OCI-LY3 (cell line): ENCODE results near the gene IGFL3.
"Not testable (repeated sequence)": the region's sequence is repeated elsewhere in the genome, so short reads cannot be mapped to it uniquely, and the experiment has no call there.

ENCODE experiments used
- H2AFZ ChIP-seq: fragments of 200-600, 300-600 bp; shearing (Covaris generic); 2 replicates; pipeline ENCODE4 v1.6.0; 2014; ENCODE audit warnings: antibody characterized with exemption, low read depth, low read length
- H3K27ac ChIP-seq: fragments of 200-600, 300-600 bp; sonication (generic); 2 replicates; pipeline ENCODE4 v1.5.1; 2014; ENCODE audit warnings: mild to moderate bottlenecking, low read length, moderate library complexity, mixed read lengths
- H3K27me3 ChIP-seq: fragments of 200-600, 300-600 bp; sonication (generic); 2 replicates; pipeline ENCODE4 v1.6.1; 2014; ENCODE audit warnings: low read depth, low read length, mixed read lengths
- H3K36me3 ChIP-seq: fragments of 200-600, 300-600 bp; sonication (generic); replicated peaks from 2 replicates; pipeline ENCODE3; 2014; ENCODE audit warnings: low read depth, low read length, mixed read lengths
- H3K4me1 ChIP-seq: fragments of 300-600, 200-600 bp; sonication (generic); 2 replicates; pipeline ENCODE4 v1.6.1; 2014; ENCODE audit warnings: low read length, mixed read lengths
- H3K4me2 ChIP-seq: fragments of 200-600, 300-600 bp; sonication (generic); 2 replicates; pipeline ENCODE4 v1.6.1; 2014; ENCODE audit warnings: low read length, mixed read lengths
- H3K4me3 ChIP-seq: fragments of 300-600, 200-600 bp; sonication (generic); 2 replicates; pipeline ENCODE4 v1.5.1; 2014; ENCODE audit warnings: antibody characterized with exemption, mild to moderate bottlenecking, low read length, moderate library complexity
- H3K79me2 ChIP-seq: fragments of 300-600, 200-600 bp; shearing (Covaris generic); 2 replicates; pipeline ENCODE4 v1.6.1; 2014; ENCODE audit warnings: mild to moderate bottlenecking, low read length, mixed read lengths
- H3K9ac ChIP-seq: fragments of 300-600, 200-600 bp; shearing (Covaris generic); 2 replicates; pipeline ENCODE4 v1.6.0; 2014; ENCODE audit warnings: mild to moderate bottlenecking, low read length, moderate library complexity
- H3K9me3 ChIP-seq: fragments of 200-600, 300-600 bp; shearing (Covaris generic); 2 replicates; pipeline ENCODE4 v1.6.1; 2014; ENCODE audit warnings: low read length, mixed read lengths; ENCODE audit not compliant: insufficient read depth
- H4K20me1 ChIP-seq: fragments of 200-600, 300-600 bp; sonication (generic); 2 replicates; pipeline ENCODE4 v1.6.1; 2016; ENCODE audit warnings: low read length, mixed read lengths; ENCODE audit not compliant: insufficient read depth
- EZH2phosphoT487 ChIP-seq: fragments of 200-600 bp; shearing (Covaris generic); IDR thresholded peaks from 2 replicates; pipeline ENCODE4 v1.6.1; 2018; ENCODE audit warnings: antibody characterized with exemption, mixed run types, low read depth
- TF ChIP-seq, protein P1 (sequence below): fragments of 200-600, 300-600 bp; sonication (generic); IDR thresholded peaks from 2 replicates; pipeline ENCODE4 v1.5.1; 2014; ENCODE audit warnings: antibody characterized with exemption, low read length, low read depth

IGFL3 gene

DNA sequence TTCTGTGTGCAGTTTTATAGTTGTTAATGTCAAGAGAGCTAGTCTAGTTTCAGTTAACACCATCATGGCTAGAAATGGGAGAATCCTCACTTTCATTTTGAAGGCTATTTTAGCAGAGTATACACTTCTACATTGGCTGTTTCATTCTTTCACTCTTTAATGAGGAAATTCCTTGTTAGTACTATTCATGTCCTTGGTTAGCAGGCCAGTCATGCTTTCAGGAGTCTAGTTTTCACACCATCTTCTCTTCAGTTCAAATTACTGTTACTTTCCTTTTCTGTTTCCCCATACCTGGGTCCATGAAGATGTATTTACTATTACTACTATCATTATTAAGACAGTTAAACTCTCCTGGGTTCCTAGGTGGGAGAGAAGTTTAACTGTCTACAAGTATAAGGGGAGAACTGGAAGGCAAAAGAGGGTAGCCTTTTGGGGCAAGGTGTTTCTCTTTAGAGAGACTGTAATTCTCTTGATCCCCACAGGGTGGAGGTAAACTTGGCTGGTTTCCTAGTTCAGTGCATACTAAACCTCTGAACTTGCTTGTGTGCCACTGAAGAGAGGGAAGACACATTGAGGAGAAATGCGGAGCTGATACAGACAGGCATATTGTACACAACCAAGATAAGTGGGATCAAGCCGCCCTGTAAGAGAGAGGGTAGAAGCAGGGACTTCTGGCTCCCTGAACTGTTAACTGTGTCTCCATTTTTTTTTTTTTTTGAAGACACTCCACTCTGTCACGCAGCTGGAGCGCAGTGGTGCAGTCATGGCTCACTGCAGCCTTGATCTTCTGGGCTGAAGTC, 42.4 kb downstream of the IGFL3 start:
- Histone ChIP-seq H3K4me2 (no peak overlapping the region), H3K27me3 (peaks cover 26% of the 10 kb centered on the region), H3K79me2 (no peaks in the 10 kb centered on the region), H4K20me1 (no peaks in the 10 kb centered on the region), H3K4me1 (no peaks in the 10 kb centered on the region), H3K36me3 (no peaks in the 10 kb centered on the region), H3K4me3 (no peak overlapping the region), H3K27ac (no peak overlapping the region), H2AFZ (no peak overlapping the region), H3K9me3 (peaks cover 23% of the 10 kb centered on the region; the same call in 1 of the 2 replicates), H3K9ac (no peak overlapping the region)
- TF ChIP-seq, protein P1, sequence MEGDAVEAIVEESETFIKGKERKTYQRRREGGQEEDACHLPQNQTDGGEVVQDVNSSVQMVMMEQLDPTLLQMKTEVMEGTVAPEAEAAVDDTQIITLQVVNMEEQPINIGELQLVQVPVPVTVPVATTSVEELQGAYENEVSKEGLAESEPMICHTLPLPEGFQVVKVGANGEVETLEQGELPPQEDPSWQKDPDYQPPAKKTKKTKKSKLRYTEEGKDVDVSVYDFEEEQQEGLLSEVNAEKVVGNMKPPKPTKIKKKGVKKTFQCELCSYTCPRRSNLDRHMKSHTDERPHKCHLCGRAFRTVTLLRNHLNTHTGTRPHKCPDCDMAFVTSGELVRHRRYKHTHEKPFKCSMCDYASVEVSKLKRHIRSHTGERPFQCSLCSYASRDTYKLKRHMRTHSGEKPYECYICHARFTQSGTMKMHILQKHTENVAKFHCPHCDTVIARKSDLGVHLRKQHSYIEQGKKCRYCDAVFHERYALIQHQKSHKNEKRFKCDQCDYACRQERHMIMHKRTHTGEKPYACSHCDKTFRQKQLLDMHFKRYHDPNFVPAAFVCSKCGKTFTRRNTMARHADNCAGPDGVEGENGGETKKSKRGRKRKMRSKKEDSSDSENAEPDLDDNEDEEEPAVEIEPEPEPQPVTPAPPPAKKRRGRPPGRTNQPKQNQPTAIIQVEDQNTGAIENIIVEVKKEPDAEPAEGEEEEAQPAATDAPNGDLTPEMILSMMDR: peak; percentile 84
- TF ChIP-seq EZH2phosphoT487: no peak

DNA sequence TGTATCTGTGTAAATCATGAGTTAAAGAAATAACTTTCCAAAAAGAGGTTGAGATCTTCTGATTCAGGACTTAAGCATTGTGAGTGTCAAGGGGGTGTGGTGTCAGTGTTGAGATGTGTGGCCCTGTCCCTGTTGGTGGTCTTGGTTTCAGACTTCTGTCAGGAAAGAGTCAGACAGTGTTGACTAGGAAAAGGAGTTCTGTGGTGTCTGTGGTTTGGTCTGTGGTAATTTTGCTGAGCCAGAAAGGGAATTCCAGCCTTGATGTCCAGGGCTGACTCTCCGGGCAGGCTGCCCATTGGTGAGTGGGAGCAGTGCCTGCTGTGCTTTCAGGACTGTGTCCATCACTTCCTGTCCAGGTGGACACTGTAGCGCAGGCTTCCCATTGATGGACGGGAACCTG, 43.9 kb downstream of the IGFL3 start:
- Histone ChIP-seq H3K9me3 (0 out of 2 replicates have a peak, but pooled peaks cover 8% of the 10 kb centered on the region), H3K27me3 (peaks cover 33% of the 10 kb centered on the region), H3K27ac (no peak overlapping the region), H3K9ac (no peak overlapping the region), H3K4me1 (no peaks in the 10 kb centered on the region), H3K4me2 (no peak overlapping the region), H3K4me3 (no peak overlapping the region), H3K79me2 (no peaks in the 10 kb centered on the region), H4K20me1 (no peaks in the 10 kb centered on the region), H2AFZ (no peak overlapping the region), H3K36me3 (no peaks in the 10 kb centered on the region)
- TF ChIP-seq, protein P1: no peak
- no peak for TF ChIP-seq EZH2phosphoT487

DNA sequence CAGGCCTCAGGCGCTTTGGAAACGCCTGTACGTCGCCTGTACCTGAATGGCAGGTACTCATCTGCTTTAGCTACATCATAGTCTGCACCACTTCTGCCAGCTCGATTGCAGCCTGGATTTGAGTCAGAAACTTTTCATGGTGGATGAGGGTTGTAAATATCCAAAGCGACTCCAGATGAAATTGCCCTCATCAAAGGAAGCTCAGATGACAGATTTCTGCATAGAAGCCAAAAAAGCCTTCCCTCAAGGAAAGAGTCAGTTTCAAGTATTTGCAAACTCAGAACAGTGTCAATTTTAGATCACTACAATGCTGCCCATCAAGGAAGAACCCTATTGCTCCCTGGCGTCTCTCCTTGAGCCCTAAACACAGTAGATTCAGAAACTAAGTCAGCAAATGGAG, 44.9 kb downstream of the IGFL3 start:
- Histone ChIP-seq H4K20me1 (no peaks in the 10 kb centered on the region), H3K4me1 (no peaks in the 10 kb centered on the region), H3K79me2 (no peaks in the 10 kb centered on the region), H3K36me3 (no peaks in the 10 kb centered on the region), H3K27me3 (peaks cover 39% of the 10 kb centered on the region), H3K4me3 (no peak overlapping the region), H2AFZ (no peak overlapping the region), H3K27ac (no peak overlapping the region), H3K9me3 (no peaks in the 10 kb centered on the region), H3K4me2 (no peak overlapping the region), H3K9ac (no peak overlapping the region)
- TF ChIP-seq EZH2phosphoT487: no peak
- TF ChIP-seq, protein P1: no peak

GRCh38 chr19:46078573-46079332, 45.7 kb downstream of the IGFL3 start:
- H3K36me3 ChIP-seq, H3K9ac ChIP-seq, H4K20me1 ChIP-seq, H3K4me1 ChIP-seq, H3K4me2 ChIP-seq, H3K4me3 ChIP-seq, H3K27ac ChIP-seq, H3K9me3 ChIP-seq, H2AFZ ChIP-seq, H3K79me2 ChIP-seq: not testable (repeated sequence)
- TF ChIP-seq, protein P1: peak; percentile 66
- H3K27me3 ChIP-seq: peaks cover 43% of the 10 kb centered on the region
